Stimulated activated CD8-positive, alpha-beta memory T cell treated with anti-CD3 and anti-CD28 coated beads, Interleukin-2, amount 100 ng/mL, for 1 hour (primary cell): ENCODE measurements around the gene TIRAP.

Experiments used
- DNase-seq, 2 donors: peaks; one replicate each; pipeline ENCODE4 v3.0.0-alpha.2; 2020; ENCODE audit warnings: low read depth in 2 of 2

The TIRAP gene

GRCh38 chr11:126322996-126323395 lies 40.1 kb downstream of the TIRAP start:
- no peak for DNase-seq

DNA sequence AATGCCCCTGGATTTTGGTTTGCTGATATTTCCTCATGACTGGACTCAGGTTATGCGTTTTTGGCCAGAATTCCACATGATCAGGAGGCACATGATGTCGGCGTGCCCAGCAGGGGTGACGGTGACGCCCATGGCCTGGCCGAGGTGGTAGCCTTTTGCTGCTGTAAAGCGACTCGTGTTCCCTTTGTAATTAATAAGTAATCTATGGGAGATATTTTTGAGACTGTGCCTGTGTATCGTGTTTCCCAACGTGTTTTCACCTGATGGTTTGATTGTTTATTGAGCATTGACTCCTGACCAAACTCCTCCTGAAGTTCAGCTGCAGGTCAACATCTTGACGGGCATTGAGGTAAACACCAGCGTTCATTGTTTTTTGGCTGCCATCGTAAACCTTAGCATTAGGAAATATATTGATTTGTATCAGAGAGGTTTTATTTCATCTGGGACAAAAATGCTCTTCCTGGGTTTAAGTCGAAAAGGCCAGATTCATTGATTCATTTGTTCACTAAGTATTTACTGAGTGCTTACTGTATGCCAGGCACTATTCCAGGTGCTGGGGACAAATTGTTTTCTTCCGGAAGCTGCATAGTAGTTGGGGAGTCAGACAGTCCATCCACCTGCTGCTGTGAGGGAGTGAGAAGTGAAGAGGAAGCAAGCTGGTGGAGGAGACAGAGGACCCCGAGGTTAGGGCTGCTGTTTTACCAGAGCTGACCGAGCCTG lies 44.5 kb downstream of the TIRAP start:
- no peak for DNase-seq

DNA sequence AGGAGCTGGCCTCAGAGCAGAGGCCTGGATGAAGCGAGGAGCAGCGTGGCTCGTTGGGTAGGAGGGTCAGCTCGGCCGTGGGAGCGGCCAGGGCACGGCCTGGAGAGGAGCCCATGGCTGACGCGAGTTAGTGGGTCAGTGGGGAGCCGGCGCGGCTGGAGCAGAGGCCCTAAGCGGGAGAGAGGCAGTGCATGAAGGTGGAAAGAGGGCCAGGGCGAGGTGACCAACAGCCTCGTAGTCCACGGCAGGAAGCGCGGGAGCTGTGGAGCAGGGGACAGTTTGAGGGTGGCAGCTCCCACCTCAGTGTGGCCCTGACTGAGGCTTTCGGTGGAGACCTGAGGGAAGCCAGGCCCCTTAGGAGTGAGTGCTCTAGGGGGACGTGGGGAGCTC lies 45.1 kb downstream of the TIRAP start:
- DNase-seq: no peak

DNA sequence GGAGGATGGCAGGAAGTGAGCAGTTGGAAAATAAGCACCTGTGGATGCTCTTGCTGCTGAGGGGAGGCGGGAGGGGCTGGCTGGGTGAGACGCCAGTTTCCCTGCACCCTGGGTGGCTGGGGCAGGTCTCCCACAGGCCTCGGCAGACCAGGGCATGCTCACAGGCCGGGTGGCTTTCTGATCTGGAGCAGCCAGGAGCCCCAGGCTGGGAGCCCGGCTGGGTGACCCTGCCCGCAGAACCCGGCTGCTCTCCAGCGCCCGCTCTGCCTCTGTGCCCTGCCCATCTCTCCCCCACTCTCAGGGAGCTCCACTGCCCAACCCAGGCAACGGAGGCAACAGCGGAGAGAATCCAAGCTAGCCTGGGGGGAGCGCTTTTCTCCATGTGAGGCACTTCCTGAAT lies 45.6 kb downstream of the TIRAP start:
- no peak for DNase-seq

GRCh38 chr11:126328938-126329643 lies 46.2 kb downstream of the TIRAP start:
- no peak for DNase-seq

DNA sequence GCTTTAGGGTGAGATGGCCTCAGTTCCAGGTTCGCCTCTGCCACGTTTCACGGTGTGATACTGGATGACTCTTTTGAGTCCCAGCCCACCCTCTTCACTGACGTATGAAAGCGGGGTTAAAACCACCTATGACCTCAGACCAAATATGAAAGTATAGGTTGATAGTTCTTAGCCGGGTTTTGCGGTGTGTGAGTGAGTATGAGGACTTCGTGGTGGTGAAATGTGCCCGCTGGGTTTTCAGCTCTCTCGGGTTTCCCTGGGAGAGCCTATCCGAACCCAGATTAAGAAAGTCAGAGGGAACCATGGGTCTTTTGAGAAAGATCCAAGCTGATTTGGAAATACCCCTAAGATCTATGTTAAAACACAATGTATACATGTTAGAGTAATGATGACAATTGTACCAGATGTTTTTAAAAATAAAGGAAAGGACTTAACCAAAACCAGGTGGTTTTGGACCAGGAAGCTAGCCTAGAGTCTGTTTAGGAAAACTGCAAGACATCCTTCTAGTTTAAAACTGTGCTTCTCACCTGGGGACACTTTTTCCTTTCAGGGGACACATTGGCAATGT lies 46.8 kb downstream of the TIRAP start:
- DNase-seq: no peak

- DNase-seq: no peak
Measured at GRCh38 chr11:126331286-126331685, 48.4 kb downstream of the TIRAP start.

- DNase-seq: no peak
Measured at GRCh38 chr11:126332221-126332711, 49.4 kb downstream of the TIRAP start.

DNA sequence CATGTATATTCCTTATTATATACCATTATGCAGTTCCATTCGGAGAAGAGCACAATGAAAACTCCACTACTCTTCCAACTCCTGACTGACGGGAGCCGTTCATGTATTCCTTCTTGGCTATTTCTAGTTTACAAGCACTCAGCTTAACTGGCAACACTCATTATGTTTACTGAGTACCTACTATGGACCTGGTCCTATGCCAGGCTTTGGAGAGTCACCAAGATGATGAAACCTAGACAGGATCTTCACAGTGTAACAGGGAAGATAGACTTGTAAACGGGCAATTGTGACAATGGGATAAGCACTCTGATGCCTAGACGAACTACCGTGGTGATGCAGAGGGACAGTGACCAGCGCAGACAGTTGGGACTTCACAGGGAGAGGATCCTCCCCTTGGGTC lies 50.2 kb downstream of the TIRAP start:
- DNase-seq: no peak

DNA sequence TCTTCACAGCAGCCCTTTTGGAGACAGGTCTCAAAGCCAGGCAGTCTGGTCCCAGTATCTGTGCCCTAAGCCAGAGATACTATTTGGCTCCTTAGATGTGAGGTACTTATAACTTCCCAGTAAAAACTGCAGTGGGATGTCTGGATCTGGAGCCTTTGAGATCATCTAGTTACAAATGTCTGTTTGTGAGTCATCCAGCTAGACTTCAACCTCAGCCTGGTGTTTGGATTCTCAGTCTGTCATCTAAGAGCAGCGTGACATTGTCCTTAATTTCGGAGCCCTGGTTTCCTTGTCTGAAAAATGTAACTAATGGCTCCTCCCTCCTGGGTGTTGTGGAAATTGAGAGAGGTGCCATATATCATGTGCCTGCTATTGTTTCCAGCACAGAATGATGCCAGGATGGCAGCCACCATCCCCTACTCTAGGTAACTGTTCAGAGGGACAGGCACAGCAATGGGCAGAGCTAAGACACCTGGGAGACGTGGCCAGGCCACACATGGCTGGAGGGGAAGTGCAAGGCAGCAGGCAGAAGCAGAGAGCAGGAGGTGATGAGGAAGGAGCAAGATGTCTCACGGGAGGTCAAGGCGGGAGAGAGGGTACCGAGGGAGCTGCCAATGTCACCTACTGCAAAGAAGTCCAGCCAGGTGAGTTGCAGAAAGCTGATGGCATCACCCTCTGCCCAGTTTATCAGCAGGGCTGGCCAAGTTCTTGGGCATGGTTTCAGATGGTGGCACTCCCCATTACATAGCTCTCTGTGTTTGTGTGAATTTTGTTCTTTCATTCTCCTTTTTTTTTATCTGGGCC lies 52.0 kb downstream of the TIRAP start:
- DNase-seq: no peak

- no peak for DNase-seq
Measured at GRCh38 chr11:126335463-126335760, 52.5 kb downstream of the TIRAP start.

GRCh38 chr11:126336138-126336541 lies 53.2 kb downstream of the TIRAP start:
- DNase-seq: no peak

GRCh38 chr11:126336671-126337101 lies 53.8 kb downstream of the TIRAP start:
- DNase-seq: no peak

DNA sequence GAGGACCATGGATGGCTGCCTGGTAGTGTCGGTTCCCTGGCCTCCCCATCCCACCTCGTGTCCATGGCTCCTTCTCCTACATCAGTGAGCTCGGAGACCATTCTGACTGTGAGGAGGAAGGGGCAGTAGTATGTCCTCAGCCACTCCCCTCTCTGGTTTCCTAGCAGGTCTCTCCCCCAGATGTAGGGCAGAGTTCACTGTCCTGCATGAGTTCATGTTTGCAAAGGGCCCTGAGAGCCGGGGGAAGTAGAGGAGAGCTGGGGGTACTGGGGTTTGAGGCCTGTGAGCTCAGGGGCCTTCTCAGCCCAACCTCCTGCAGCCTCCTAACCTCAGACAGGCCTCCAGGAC lies 54.2 kb downstream of the TIRAP start:
- DNase-seq: no peak

GRCh38 chr11:126337474-126338241 lies 54.8 kb downstream of the TIRAP start:
- no peak for DNase-seq

- DNase-seq: no peak
Measured at GRCh38 chr11:126338346-126339055, 55.6 kb downstream of the TIRAP start.

DNA sequence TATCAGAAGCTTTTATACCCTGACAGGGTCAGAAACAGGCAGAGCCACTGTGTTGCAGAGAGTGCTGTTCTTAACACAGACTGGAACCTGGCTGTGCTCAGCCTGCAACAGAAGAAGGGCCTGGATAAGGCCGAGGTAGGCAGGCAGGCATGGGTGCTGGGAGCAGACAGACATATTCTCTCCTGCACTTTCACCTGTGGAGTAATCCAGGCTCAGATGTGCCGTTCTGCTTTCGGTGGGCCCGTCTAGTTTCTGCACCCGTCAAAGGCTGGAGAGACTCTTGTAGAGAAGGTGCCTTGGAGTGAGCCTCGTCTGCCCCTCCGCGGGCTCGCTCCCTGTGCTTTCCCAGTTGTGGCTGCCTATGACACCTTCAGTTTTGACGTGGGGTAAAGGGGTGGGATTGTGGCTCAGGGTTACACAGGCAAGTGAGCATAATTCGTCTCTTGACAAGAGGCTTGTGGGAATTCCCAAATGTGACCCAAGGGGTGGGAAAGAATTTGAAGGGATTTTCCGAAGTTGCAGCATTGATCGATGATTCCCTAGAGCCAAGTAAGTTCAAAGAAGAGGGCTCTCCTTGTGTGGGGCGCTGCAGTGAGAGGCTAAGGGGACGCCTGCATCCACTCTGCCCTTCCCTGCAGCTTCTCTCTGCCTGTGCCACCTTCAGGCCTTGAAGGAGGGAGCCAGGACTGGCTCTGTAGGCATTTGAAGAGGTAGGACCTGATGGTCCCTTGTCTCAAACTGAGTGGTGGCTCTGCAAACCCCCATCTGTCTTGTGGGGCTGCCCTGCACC lies 56.4 kb downstream of the TIRAP start:
- DNase-seq: no peak

GRCh38 chr11:126339863-126340434 lies 57.1 kb downstream of the TIRAP start:
- no peak for DNase-seq

DNA sequence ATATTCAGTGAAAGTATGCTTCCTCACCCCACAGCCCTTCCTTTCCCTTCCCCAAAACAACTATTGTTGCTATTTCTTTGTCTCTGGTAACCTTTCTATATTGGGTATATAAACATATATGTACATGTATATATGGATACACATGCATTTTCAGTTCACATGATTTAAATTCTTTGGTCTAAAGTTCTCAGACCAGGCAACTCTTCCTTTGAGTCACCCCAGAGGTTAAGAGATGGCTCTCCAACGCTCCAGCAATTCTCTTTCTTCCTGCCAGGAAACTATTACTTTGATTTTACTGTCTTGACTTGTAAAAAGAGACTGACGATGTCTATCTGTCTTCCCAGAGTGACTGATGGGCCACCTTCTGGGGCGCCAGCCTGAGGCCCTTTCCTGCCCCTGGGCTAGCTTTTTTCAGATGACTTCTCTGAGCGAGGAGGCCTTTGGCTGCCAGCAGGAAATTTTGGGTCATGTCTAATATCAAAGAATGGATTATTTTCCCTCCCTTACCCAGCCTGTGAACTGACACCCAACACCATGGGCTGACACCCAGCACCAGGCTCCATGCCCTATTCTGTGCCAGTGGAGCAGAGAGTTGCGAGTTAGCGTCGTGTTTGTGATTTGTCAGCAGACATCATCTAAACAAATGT lies 58.2 kb downstream of the TIRAP start:
- no peak for DNase-seq
